Subcutaneous abdominal adipose tissue (tissue), 5 donors: ENCODE data around the gene HOXC12.

Experiments used
- H3K27ac ChIP-seq: one replicate; pipeline ENCODE4 v1.7.0; 2013; ENCODE audit warnings: low read depth, mild to moderate bottlenecking, inconsistent platforms, low read length, moderate library complexity
- H3K27me3 ChIP-seq, 5 donors: one replicate each; pipeline ENCODE4 v1.7.0; 2013; ENCODE audit warnings: low read length in 5 of 5, inconsistent platforms in 1 of 5; ENCODE audit not compliant: control insufficient read depth in 5 of 5, insufficient read depth in 4 of 5
- H3K36me3 ChIP-seq, 5 donors: one replicate each; pipeline ENCODE4 v1.7.0; 2013; ENCODE audit warnings: low read length in 5 of 5; ENCODE audit not compliant: control insufficient read depth in 5 of 5, insufficient read depth in 5 of 5
- H3K4me1 ChIP-seq, 5 donors: one replicate each; pipeline ENCODE4 v1.7.0; 2013; ENCODE audit warnings: low read length in 5 of 5, mild to moderate bottlenecking in 3 of 5, moderate library complexity in 1 of 5; ENCODE audit not compliant: control insufficient read depth in 5 of 5, insufficient read depth in 5 of 5
- H3K4me3 ChIP-seq, 5 donors: one replicate each; pipeline ENCODE4 v1.7.0; 2013; ENCODE audit warnings: low read length in 5 of 5, low read depth in 1 of 5
- H3K9ac ChIP-seq, 5 donors: one replicate each; pipeline ENCODE4 v1.7.0; 2013; ENCODE audit warnings: low read length in 5 of 5, mild to moderate bottlenecking in 4 of 5, moderate library complexity in 3 of 5
- H3K9me3 ChIP-seq, 5 donors: one replicate each; pipeline ENCODE4 v1.7.0; 2013; ENCODE audit warnings: low read length in 5 of 5; ENCODE audit not compliant: control insufficient read depth in 5 of 5
- donor health status: healthy.
- donor health status: healthy.
- donor health status: healthy.
- donor health status: healthy.
- donor health status: healthy.

Gene HOXC12

DNA sequence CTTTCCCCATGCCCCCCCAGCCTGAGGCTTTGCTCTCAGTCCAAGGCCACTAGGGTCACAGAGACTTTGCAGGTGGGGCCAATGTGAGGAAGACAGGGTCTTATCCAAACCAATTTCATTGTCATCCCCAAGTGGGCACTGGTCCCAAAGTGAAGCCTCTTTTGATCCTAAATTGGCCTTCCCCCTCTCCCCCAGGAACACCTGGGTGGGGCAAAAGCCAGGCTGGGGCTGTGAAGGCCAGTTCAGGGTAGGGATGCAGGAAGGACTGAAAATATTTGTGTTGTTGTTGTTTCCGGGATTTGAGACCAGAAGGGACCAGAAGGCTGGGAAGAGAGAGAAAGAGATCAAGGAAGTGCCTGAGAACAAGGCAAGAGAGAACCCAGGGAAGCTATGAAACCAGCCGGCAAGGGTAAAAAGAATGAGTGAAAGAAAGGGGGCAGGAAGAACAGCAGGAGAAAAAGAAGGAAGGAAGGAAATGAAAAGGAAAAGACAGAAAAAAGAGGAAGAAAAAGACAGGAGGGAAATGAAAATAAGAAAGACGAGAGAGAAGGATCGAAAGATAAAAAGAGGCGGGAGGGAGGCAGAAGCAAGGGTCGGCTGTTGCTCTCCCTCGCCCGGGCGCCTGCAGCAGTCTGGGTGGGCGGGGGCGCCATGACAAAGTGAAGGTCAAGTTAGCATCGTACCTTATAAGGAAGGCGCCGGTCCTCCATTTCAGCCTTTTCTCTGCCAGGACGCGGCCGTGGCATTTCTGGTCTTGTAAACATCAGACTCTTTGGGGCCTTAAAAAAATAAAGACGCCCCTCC, 10.8 kb downstream of the HOXC12 start:
- Histone ChIP-seq H3K4me1 (peaks cover 0 to 17% (median 15%) of the 10 kb centered on the region in 5 donors), H3K27ac (no peak overlapping the region), H3K27me3 (peaks cover 83 to 100% (median 89%) of the 10 kb centered on the region in 5 donors), H3K36me3 (no peaks in the 10 kb centered on the region), H3K4me3 (no peak overlapping the region), H3K9me3 (peaks cover 0 to under 1% (median 0%) of the 10 kb centered on the region in 5 donors), H3K9ac (no peak overlapping the region)

DNA sequence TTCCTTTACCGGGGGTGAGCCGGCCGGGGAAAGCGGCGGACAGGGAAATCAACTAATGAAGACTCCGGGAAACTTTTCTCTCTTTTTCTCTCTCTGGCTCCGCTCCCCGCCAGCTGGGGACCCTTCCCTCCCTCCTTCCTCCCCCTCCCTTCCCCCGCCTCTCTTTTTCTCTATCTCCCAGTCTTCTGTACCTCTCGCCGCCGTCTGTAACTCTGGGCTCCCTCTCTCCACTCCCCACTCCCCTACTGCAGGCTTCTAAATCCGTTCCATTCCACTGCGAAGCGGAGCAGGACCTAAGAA, 11.3 kb downstream of the HOXC12 start:
- peak overlapping the region in 1 of 5 donors; percentile 17 for H3K4me3 ChIP-seq
- no peaks in the 10 kb centered on the region for H3K36me3 ChIP-seq
- no peaks in the 10 kb centered on the region for H3K9me3 ChIP-seq
- H3K4me1 ChIP-seq: peaks cover 0 to 14% (median 12%) of the 10 kb centered on the region in 5 donors
- H3K27ac ChIP-seq: no peak overlapping the region
- no peak overlapping the region for H3K9ac ChIP-seq
- peaks cover 81 to 100% (median 90%) of the 10 kb centered on the region in 5 donors for H3K27me3 ChIP-seq

DNA sequence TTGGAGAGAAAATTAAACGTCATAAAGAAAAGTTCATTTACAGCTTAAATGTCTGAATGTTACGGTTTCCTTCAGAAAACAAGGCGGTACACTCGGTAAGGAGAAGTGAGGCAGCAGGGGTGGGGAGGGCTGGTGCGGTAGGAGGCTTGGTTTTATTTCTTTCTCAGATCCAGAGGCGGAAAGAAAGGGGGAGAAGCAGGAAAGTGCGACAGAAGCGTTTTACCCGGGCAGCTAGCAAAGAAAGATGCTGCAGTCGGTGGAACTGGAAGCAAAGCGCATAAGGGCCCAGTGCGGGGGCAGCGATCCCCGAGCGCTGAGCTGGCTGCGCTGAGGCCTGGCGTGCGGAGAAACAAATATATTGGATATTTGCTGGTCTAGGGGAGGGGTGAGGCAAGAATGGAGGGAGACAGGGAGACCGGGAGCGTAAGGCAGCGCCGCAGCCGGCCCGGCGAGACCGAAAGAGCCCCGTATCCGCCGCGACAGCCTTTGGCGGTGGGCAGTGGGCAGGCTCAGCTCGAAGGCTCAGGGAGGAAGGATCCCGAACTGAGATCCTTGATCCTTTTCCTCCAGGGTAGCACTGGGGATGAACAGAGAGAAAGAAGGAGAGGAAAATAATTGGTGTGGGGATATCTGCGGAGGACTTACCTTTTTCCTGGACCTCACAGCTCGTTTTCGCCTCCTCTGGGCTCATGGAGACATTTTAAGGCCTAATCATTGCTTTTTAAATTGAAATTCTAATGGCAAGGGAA, 11.9 kb downstream of the HOXC12 start:
- H3K36me3 ChIP-seq: no peaks in the 10 kb centered on the region
- H3K9me3 ChIP-seq: no peaks in the 10 kb centered on the region
- H3K27ac ChIP-seq: no peak overlapping the region
- H3K9ac ChIP-seq: no peak overlapping the region
- peak overlapping the region in 2 of 5 donors; percentile 9 to 17 for H3K4me3 ChIP-seq
- H3K27me3 ChIP-seq: peaks cover 77 to 100% (median 90%) of the 10 kb centered on the region in 5 donors
- H3K4me1 ChIP-seq: peaks cover 0 to 13% (median 8%) of the 10 kb centered on the region in 5 donors

DNA sequence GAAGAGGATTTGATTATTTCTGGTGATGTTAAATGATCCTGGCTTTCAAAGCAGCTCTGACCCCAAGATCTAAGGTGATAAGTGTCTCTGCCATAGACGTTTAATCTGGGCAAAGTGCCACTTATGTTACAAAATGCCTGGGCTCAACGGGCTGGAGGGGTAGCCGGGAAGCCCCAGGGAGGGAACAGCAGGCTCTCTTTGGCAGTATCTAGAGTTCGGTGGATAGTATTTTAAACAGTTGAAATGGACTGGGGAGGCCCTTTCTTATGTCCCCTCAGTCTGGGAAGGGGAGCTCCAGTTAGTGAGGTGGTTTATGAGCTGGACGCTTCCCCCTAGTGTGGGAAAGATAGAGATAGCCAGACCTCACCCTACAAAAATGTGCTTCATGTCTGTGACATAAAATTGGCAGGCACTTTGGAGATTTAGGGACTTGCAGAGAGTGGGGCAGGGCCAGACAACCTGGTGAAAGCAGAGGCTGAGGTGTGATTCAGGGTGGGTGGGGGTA, 12.8 kb downstream of the HOXC12 start:
- Histone ChIP-seq H3K27ac (no peak overlapping the region), H3K36me3 (no peaks in the 10 kb centered on the region), H3K4me3 (no peak overlapping the region), H3K27me3 (peaks cover 77 to 100% (median 90%) of the 10 kb centered on the region in 5 donors), H3K9ac (no peak overlapping the region), H3K4me1 (peaks cover 0 to 13% (median 8%) of the 10 kb centered on the region in 5 donors), H3K9me3 (no peaks in the 10 kb centered on the region)

DNA sequence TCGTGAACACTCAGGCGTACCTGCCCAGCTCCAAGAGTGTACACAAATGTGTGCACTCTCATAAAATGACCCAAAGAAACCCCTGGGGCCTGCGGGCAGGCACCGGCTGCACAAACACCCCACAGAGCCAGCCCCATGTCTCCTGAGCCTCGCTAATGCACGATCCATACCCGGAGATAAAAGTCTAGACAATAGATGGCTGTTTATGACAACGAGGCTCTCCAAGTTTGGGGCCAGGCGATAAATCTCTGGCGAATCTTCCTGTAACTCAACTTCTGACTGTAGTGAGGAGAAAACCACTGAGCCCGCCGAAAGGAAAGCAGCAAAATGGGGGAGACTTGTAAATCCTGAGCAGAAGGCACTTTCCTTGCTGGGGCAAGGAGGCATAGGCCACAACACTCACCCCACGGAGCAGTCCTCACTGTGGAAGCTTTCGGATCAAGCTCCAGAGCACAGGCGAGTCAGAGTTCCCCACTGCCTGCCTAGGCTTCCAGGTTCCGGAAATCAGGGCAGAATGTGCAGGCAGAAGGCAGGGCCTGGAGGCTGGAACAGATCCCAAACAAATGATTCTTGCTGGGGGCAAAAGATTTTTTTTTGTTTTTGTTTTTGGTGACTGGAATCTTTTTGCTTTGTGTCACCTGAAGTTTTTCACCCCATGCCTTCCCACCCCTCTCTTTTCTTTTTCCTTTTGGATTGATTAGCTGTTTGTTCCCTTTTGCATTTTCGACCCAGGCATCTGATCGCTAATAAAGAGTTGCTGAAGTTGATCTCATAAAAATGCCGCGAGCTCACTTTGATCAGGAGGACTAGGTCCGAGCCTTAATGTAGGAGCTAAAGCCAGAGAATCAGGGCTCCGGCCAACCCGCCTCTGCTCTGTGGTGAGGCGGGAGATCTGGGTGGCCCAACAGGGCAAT, 13.8 kb downstream of the HOXC12 start:
- H3K4me3 ChIP-seq: no peak overlapping the region
- no peak overlapping the region for H3K27ac ChIP-seq
- no peak overlapping the region for H3K9ac ChIP-seq
- peaks cover 77 to 100% (median 89%) of the 10 kb centered on the region in 5 donors for H3K27me3 ChIP-seq
- no peaks in the 10 kb centered on the region for H3K36me3 ChIP-seq
- H3K9me3 ChIP-seq: peaks cover 0 to 4% (median 0%) of the 10 kb centered on the region in 5 donors
- peaks cover 0 to 20% (median 14%) of the 10 kb centered on the region in 5 donors for H3K4me1 ChIP-seq

DNA sequence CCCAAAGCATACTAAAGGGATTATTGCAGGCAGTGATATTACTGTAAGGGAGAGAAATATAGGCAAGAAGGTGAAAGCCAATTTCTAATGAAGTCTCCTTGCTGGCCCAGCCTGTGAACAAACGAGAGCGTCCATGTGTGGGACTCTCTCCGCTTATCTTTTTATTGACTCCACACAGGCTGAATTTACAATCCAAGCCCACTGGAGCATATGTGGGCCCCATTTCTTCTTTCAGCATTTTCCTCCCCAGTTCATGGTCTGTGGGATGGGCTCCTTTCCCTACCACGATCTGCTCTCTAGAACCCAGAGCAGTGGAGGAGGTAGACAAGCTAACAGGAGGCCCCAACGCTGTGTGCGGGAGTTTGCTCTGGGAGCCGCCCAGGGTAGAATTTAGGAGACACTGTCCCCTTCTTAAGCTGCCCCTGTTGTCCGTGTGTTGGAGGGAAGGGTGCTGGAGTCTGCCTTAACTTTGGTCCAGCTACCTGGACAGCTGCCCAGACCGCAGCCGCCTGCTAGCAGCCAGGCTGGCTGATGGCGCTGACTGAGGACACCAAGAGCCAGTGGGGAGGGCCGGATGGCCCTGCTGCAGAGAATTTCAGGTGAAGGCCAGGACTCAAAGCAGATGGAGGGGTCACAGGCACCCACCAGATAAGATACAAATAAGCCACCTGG, 15.0 kb downstream of the HOXC12 start:
- H3K4me3 ChIP-seq: no peak overlapping the region
- peaks cover 65 to 95% (median 81%) of the 10 kb centered on the region in 5 donors for H3K27me3 ChIP-seq
- no peak overlapping the region for H3K27ac ChIP-seq
- H3K9ac ChIP-seq: no peak overlapping the region
- H3K9me3 ChIP-seq: peaks cover 0 to 4% (median 0%) of the 10 kb centered on the region in 5 donors
- H3K36me3 ChIP-seq: no peaks in the 10 kb centered on the region
- peaks cover 0 to 26% (median 22%) of the 10 kb centered on the region in 5 donors for H3K4me1 ChIP-seq

DNA sequence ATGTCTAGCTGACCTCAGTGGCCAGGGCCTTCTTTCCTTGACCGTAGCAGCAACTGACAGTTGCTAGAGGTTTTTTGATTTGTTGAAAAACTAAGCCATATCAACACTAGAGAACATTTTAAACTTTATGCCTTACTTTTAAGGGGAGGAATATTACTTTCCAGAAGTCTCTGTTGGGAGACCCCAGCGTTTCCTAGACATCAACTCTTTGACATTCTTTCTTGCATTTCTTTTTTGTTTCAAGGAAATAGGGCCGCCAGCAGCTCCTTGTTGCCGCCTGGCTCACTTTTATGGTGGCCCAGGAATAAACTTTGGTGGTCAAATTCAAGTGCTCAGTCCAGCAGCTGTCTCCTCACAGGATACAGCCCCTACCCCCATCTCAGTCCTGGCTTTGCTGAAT, 15.7 kb downstream of the HOXC12 start:
- Histone ChIP-seq H3K36me3 (no peaks in the 10 kb centered on the region), H3K9me3 (peaks cover 0 to 4% (median 0%) of the 10 kb centered on the region in 5 donors), H3K4me3 (no peak overlapping the region), H3K27me3 (peaks cover 58 to 93% (median 75%) of the 10 kb centered on the region in 5 donors), H3K9ac (no peak overlapping the region), H3K4me1 (peaks cover 0 to 31% (median 28%) of the 10 kb centered on the region in 5 donors), H3K27ac (no peak overlapping the region)

DNA sequence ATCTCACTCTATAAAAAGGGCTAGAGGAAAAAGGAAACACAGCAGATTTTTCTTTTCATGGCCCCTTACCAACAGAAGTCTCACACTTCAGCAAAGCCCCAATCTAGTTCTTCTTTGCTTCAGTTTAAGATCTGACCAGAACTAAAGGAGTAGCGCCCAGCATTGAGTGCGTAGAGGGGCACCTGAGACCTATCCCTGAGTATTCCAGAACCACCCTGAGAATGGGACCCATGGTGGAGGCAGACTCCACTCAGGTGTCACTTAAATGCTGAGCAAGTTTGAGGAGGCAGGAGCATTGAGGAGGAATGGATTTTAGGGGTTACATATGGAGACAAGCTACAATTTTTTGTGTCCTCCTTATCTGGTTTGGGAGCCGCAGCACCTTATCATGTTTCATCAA, 16.4 kb downstream of the HOXC12 start:
- Histone ChIP-seq H3K4me1 (peaks cover 0 to 32% (median 30%) of the 10 kb centered on the region in 5 donors), H3K36me3 (no peaks in the 10 kb centered on the region), H3K27ac (no peak overlapping the region), H3K4me3 (no peak overlapping the region), H3K27me3 (peaks cover 53 to 92% (median 81%) of the 10 kb centered on the region in 5 donors), H3K9ac (no peak overlapping the region), H3K9me3 (peaks cover 0 to 4% (median 0%) of the 10 kb centered on the region in 5 donors)

DNA sequence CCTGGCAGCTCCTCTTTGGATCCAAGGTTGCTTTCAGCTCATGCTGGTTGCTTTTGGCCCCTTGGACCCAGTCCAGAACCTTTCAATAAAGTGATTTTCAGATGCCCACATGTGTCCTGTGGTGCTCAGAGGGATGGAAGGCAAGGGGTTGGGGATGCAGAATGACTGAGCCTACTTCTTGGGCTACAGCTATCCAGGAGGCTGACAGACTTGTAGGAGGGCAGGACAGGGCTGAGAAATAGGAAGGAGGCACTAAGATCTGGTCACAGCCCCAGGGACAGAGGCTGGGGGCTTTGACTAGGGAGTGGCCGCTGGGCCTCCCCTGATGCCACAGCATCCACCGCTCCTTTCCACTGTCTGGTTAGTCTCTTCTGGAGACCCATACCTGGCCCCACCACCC, 17.0 kb downstream of the HOXC12 start:
- Histone ChIP-seq H3K27me3 (peaks cover 52 to 92% (median 80%) of the 10 kb centered on the region in 5 donors), H3K27ac (no peak overlapping the region), H3K4me1 (peaks cover 0 to 27% (median 25%) of the 10 kb centered on the region in 5 donors), H3K36me3 (no peaks in the 10 kb centered on the region), H3K9me3 (peaks cover 0 to 4% (median 0%) of the 10 kb centered on the region in 5 donors), H3K4me3 (no peak overlapping the region), H3K9ac (no peak overlapping the region)
